GM12892 (cell line): Measurements from ENCODE around the gene AOAH.

ENCODE experiments used
- DNase-seq: peaks from one replicate; pipeline ENCODE4 v3.0.0; 2011; ENCODE audit not compliant: insufficient read length
- FAIRE-seq: peaks from 2 replicates; lab custom pipeline; 2011; peaks lifted over from hg19 to GRCh38; lab: Jason Lieb, UNC
- POLR2A ChIP-seq: IDR thresholded peaks from 2 replicates; pipeline ENCODE4 v1.6.1; 2011; ENCODE audit warnings: low read depth, low read length, control low read depth
- POLR2AphosphoS5 ChIP-seq: IDR thresholded peaks from 2 replicates; pipeline ENCODE4 v1.6.1; 2011; ENCODE audit warnings: low read depth, low read length, control low read depth
- TAF1 ChIP-seq: IDR thresholded peaks from 2 replicates; pipeline ENCODE4 v1.6.1; 2011; ENCODE audit warnings: low read depth, mild to moderate bottlenecking, control low read depth, low read length, borderline replicate concordance

The AOAH gene

GRCh38 chr7:36615852-36616540 is 108.3 kb downstream of the AOAH start:
- no peak for TF ChIP-seq TAF1
- TF ChIP-seq POLR2AphosphoS5: no peak
- TF ChIP-seq POLR2A: no peak
- FAIRE-seq (no peak), DNase-seq (no peak)

- FAIRE-seq (no peak), DNase-seq (no peak)
- no peak for TF ChIP-seq TAF1
- TF ChIP-seq POLR2A: no peak
- no peak for TF ChIP-seq POLR2AphosphoS5
Observed at GRCh38 chr7:36614959-36615358, 109.3 kb downstream of the AOAH start.

- DNase-seq (no peak), FAIRE-seq (no peak)
- TF ChIP-seq POLR2AphosphoS5 (no peak), POLR2A (no peak), TAF1 (no peak)
Observed at GRCh38 chr7:36613031-36613614, 111.2 kb downstream of the AOAH start.

- no peak for DNase-seq
- no peak for FAIRE-seq
- TF ChIP-seq TAF1 (no peak), POLR2A (no peak), POLR2AphosphoS5 (no peak)
Observed at GRCh38 chr7:36611703-36612102, 112.6 kb downstream of the AOAH start.

GRCh38 chr7:36607721-36608095 is 116.6 kb downstream of the AOAH start:
- no peak for DNase-seq
- no peak for FAIRE-seq
- TF ChIP-seq TAF1 (no peak), POLR2A (no peak), POLR2AphosphoS5 (no peak)

GRCh38 chr7:36606976-36607720 is 117.1 kb downstream of the AOAH start:
- FAIRE-seq (no peak), DNase-seq (no peak)
- no peak for TF ChIP-seq TAF1
- TF ChIP-seq POLR2AphosphoS5: no peak
- no peak for TF ChIP-seq POLR2A

GRCh38 chr7:36606153-36606975 is 117.9 kb downstream of the AOAH start:
- DNase-seq: no peak
- TF ChIP-seq POLR2AphosphoS5: no peak
- TF ChIP-seq POLR2A: no peak
- TF ChIP-seq TAF1: no peak
- FAIRE-seq: no peak

- no peak for DNase-seq
- TF ChIP-seq POLR2AphosphoS5 (no peak), POLR2A (no peak), TAF1 (no peak)
- no peak for FAIRE-seq
Observed at GRCh38 chr7:36605261-36606051, 118.8 kb downstream of the AOAH start.

- TF ChIP-seq POLR2AphosphoS5 (no peak), TAF1 (no peak), POLR2A (no peak)
- no peak for FAIRE-seq
- no peak for DNase-seq
Observed at GRCh38 chr7:36604806-36605205, 119.5 kb downstream of the AOAH start.

GRCh38 chr7:36602934-36603887 is 121.1 kb downstream of the AOAH start:
- no peak for FAIRE-seq
- TF ChIP-seq TAF1 (no peak), POLR2A (no peak), POLR2AphosphoS5 (no peak)
- no peak for DNase-seq
